Testis (tissue), 3 donors: Measurements from ENCODE around the gene CEP350. TPM values are rescaled to one million over a fixed set of nuclear protein-coding genes. Genes with fewer than 3 reads are reported as not detected.

Experiments
- DNase-seq: peaks from one replicate; pipeline ENCODE4 v3.0.0-alpha.2; 2019
- H3K27ac ChIP-seq, 2 donors: fragments of 200-600 bp; sonication (generic); one replicate each; pipeline ENCODE4 v1.5.1; 2019
- H3K27me3 ChIP-seq: fragments of 200-600 bp; sonication (generic); one replicate; pipeline ENCODE4 v1.5.1; 2019
- H3K36me3 ChIP-seq: fragments of 200-600 bp; sonication (generic); one replicate; pipeline ENCODE4 v1.5.1; 2017; ENCODE audit warnings: low read depth; ENCODE audit errors: missing control alignments
- H3K4me1 ChIP-seq: fragments of 200-600 bp; sonication (generic); one replicate; pipeline ENCODE4 v1.5.1; 2019
- H3K4me3 ChIP-seq, 2 donors: fragments of 200-600 bp; sonication (generic); one replicate each; pipeline ENCODE4 v1.5.1; 2017 to 2019
- H3K9me3 ChIP-seq: fragments of 200-600 bp; sonication (generic); one replicate; pipeline ENCODE4 v1.5.1; 2017
- POLR2A ChIP-seq: fragments of 450-650 bp; IDR thresholded peaks from one replicate; pipeline ENCODE4 v1.6.1; 2017; ENCODE audit warnings: antibody characterized with exemption, mild to moderate bottlenecking, moderate library complexity
- WGBS, 2 donors: methylation state at CpG; one replicate each; pipeline ENCODE4 v1.1.5; 2018; 5-methylcytosine and 5-hydroxymethylcytosine counted together
- intact Hi-C: fragments of 100-400 bp; cut with DNase I; formaldehyde crosslinking; loops from one replicate; pipeline ENCODE4 v1.15.1; 2023; ENCODE audit warnings: low total_unique reads
- polyA plus RNA-seq: library from polyadenylated mRNA; stranded (reverse); fragments of 350-450 nt; fragmentation: Illumina TruSeq; extraction: RNeasy Lipid Tissue Mini Kit (QIAGEN cat#74804); gene quantifications from one replicate; pipeline ENCODE4 v1.2.3, GENCODE V29; 2014; ENCODE audit warnings: low read depth, low replicate concordance; ENCODE audit not compliant: insufficient read depth
- total RNA-seq, 2 donors: library from RNA; depleted of rRNA; stranded (reverse); fragments of >200 nt; gene quantifications; one replicate each; pipeline ENCODE4 v1.2.3, GENCODE V29; 2016
- TF ChIP-seq, protein P1 (sequence below), 3 experiments: fragments of 450-650 bp in 2 of 3; fragments of 200-600 bp in 1 of 3; sonication (generic) in 1 of 3; IDR thresholded peaks; one replicate each; pipeline ENCODE4 v1.5.1; 2016 to 2019; ENCODE audit warnings: antibody characterized with exemption in 3 of 3, mild to moderate bottlenecking in 2 of 3, moderate library complexity in 1 of 3

Gene CEP350
- total and polyA plus RNA-seq, 3 donors from 2014 or later = 89.4 to 177 (median 104) TPM

DNA sequence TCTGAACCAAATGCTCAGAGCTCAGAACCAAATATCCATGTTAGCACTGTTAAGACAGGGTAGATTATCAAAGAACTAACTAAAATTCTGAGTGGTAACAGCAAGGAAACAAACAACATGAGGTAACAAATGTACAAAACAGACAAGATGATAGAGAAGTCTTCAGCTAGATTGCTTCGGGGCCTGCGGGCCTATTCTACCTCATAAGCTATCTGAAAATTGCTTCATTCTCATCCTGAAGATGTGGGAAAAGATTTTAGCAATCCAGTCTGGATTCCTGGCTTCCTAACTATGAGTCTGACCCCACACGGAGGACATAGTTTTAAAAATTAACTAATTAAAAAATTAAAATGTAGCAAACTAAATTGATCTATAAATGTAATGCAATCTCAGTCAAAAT lies 190.8 kb downstream of the CEP350 start:
- Histone ChIP-seq H3K36me3 (no peaks in the 10 kb centered on the region), H3K9me3 (no peaks in the 10 kb centered on the region), H3K4me3 (no peak overlapping the region), H3K27ac (peak overlapping the region; percentile 22 to 83), H3K4me1 (peaks cover 12% of the 10 kb centered on the region), H3K27me3 (no peaks in the 10 kb centered on the region)
- TF ChIP-seq, protein P1, sequence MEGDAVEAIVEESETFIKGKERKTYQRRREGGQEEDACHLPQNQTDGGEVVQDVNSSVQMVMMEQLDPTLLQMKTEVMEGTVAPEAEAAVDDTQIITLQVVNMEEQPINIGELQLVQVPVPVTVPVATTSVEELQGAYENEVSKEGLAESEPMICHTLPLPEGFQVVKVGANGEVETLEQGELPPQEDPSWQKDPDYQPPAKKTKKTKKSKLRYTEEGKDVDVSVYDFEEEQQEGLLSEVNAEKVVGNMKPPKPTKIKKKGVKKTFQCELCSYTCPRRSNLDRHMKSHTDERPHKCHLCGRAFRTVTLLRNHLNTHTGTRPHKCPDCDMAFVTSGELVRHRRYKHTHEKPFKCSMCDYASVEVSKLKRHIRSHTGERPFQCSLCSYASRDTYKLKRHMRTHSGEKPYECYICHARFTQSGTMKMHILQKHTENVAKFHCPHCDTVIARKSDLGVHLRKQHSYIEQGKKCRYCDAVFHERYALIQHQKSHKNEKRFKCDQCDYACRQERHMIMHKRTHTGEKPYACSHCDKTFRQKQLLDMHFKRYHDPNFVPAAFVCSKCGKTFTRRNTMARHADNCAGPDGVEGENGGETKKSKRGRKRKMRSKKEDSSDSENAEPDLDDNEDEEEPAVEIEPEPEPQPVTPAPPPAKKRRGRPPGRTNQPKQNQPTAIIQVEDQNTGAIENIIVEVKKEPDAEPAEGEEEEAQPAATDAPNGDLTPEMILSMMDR (IDR thresholded peaks at IDR 0.05) = no peak
- no peak for TF ChIP-seq POLR2A
- 55 to 56% methylated on average over 3 of the region's 3 CpGs for WGBS, 2 donors
- DNase-seq = no peak
- intact Hi-C loops = no loop called here

DNA sequence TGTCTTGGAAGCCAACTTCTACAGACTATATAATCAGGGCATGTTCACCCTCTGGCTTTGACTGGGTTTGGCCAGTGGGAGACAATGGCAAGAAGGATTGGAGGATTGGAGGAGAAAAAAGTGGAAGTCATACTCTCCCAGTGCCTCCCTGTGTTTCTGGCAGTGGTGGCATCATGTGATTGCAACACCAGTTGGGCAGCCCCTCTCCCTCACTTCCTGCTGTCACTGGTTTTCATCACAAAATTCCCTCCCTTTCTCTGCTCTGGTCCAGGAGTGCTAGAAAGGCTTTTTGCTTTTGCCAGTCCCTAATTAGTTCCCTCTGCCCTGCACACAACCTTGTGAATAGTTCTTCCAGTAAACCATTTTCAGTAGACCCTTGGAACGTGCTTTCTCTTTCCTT lies 196.4 kb downstream of the CEP350 start:
- no peaks in the 10 kb centered on the region for H3K27me3 ChIP-seq
- WGBS, 2 donors = 26% methylated on average over 1 of the region's 1 CpG
- H3K27ac ChIP-seq = no peak overlapping the region
- intact Hi-C loops = no loop called here
- DNase-seq = no peak
- no peaks in the 10 kb centered on the region for H3K36me3 ChIP-seq
- H3K4me3 ChIP-seq = no peak overlapping the region
- peaks cover 11% of the 10 kb centered on the region for H3K4me1 ChIP-seq
- H3K9me3 ChIP-seq = no peaks in the 10 kb centered on the region
- TF ChIP-seq, protein P1 (IDR thresholded peaks at IDR 0.05) = no peak
- TF ChIP-seq POLR2A = no peak

DNA sequence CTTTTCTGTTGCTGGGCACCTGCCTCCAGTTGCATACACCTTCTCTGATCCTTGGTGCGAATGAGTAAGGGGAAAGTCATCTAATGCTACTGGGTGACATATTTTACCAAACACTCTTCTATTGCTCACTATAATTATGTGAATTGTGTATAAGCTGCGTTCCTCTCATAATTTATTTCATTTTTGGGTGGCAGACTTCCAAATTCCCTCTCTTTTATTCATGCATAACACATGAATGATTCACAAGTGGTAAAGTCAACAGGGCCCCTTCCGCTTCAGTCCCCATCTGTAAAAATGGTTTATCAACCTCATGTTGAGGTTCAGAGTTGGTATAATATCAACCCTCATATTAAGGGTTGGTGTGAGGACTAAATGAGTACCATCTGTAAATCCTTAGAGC lies 196.9 kb downstream of the CEP350 start:
- Histone ChIP-seq H3K27me3 (no peaks in the 10 kb centered on the region), H3K36me3 (no peaks in the 10 kb centered on the region), H3K4me1 (peaks cover 16% of the 10 kb centered on the region), H3K9me3 (no peaks in the 10 kb centered on the region), H3K4me3 (no peak overlapping the region), H3K27ac (peak overlapping the region in 1 of 2 donors; percentile 15)
- WGBS, 2 donors = 83 to 87% methylated on average over 3 of the region's 3 CpGs
- intact Hi-C loops = no loop called here
- no peak for TF ChIP-seq POLR2A
- TF ChIP-seq, protein P1 (IDR thresholded peaks at IDR 0.05) = no peak
- no peak for DNase-seq

DNA sequence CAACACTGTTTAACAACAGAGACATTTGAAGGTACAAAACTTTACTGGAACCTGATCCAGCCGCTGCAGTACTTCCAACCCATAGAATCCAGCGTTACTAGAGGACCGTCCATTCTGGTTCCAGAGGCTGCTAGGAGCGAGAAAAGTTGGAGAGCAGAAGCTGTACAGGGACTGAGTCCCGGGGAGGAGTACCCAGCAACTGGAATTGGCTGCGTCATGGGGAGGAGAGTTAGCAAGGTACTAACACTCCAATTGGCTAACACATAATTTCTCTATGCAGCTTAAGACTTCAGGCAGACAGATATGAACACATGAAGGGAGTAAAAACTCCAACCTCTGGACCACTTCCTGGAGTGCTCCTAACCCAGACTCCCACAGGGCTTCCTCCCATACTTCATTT lies 198.0 kb downstream of the CEP350 start:
- TF ChIP-seq, protein P1 (IDR thresholded peaks at IDR 0.05) = no peak
- TF ChIP-seq POLR2A = no peak
- Histone ChIP-seq H3K9me3 (no peaks in the 10 kb centered on the region), H3K36me3 (no peaks in the 10 kb centered on the region), H3K4me1 (peaks cover 25% of the 10 kb centered on the region), H3K4me3 (no peak overlapping the region), H3K27me3 (no peaks in the 10 kb centered on the region), H3K27ac (peak overlapping the region in 1 of 2 donors; percentile 59)
- 46 to 58% methylated on average over 6 of the region's 6 CpGs for WGBS, 2 donors
- DNase-seq = no peak
- intact Hi-C loops = no loop called here

DNA sequence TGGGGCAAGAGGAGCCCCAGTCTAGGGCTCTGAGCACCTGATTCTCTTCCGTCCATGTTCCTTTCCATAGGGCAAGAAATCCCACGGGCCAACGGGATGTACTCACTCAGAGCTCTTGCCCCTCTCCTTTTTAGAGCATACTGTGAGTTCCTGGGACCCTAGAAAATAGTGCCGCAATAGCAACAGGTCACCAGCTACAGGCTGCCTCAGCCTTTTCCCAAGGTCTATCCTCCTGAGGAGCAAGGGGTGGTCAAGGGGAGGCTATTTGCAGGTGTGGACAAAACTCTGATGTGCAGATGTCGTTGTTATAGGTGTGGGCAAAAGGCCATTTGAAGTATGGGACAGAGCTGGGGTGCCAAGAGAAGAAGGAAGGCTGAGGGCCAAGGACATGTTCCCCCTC lies 198.4 kb downstream of the CEP350 start:
- Histone ChIP-seq H3K4me1 (peaks cover 28% of the 10 kb centered on the region), H3K27me3 (no peaks in the 10 kb centered on the region), H3K9me3 (no peaks in the 10 kb centered on the region), H3K4me3 (no peak overlapping the region), H3K36me3 (no peaks in the 10 kb centered on the region), H3K27ac (peak overlapping the region in 1 of 2 donors; percentile 97)
- intact Hi-C loops = no loop called here
- 57 to 73% methylated on average over 5 of the region's 5 CpGs for WGBS, 2 donors
- TF ChIP-seq, protein P1 (IDR thresholded peaks at IDR 0.05) = no peak
- no peak for TF ChIP-seq POLR2A
- no peak for DNase-seq
